PC-3 (cell line): ENCODE results near the gene LBHD2. TPM values are rescaled to one million over a fixed set of nuclear protein-coding genes. Genes with fewer than 3 reads are reported as not detected.
A peak's percentile ranks its signal among the peaks of the same experiment; 100 is the strongest.

Experiments
- ATAC-seq: fragments of 200-7000 bp; cut with Tn5 transposase; 2 replicates; pipeline ENCODE4 v1.9.1; 2020; ENCODE audit warnings: mild to moderate bottlenecking, moderate library complexity
- BruUV-seq: library from RNA; stranded (reverse); fragments of 400-500 nt; replicated peaks from 2 replicates; lab custom pipeline; 2021; lab: Mats Ljungman, UMichigan
- CTCF ChIA-PET: fragments of 300-600 bp; sonication (Branson Sonifier 250); formaldehyde crosslinking; loops from one replicate; lab custom pipeline; 2022; ENCODE audit warnings: antibody characterized with exemption; lab: Charles Lee
- POLR2A ChIA-PET: fragments of 300-600 bp; sonication (Branson Sonifier 250); formaldehyde crosslinking; loops from one replicate; lab custom pipeline; 2022; ENCODE audit warnings: antibody characterized with exemption; ENCODE audit not compliant: unreplicated experiment; lab: Charles Lee
- DNase-seq: peaks from one replicate; pipeline ENCODE4 v3.0.0-alpha.2; 2015
- H2AFZ ChIP-seq: fragments of 300-600 bp; sonication (generic); 2 replicates; pipeline ENCODE4 v1.6.0; 2016; ENCODE audit warnings: antibody characterized with exemption, low read length
- H3F3A ChIP-seq: fragments of 300-600 bp; sonication (generic); one replicate; pipeline ENCODE4 v1.6.0; 2017; ENCODE audit warnings: antibody characterized with exemption, low read length, control low read depth, mild to moderate bottlenecking; ENCODE audit not compliant: unreplicated experiment
- H3K27ac ChIP-seq: fragments of 300-600 bp; sonication (generic); 2 replicates; pipeline ENCODE4 v1.5.1; 2016; ENCODE audit warnings: mild to moderate bottlenecking, low read length
- H3K27me3 ChIP-seq: fragments of 300-600 bp; sonication (generic); 2 replicates; pipeline ENCODE4 v1.6.1; 2016; ENCODE audit warnings: low read length, mixed read lengths
- H3K36me3 ChIP-seq: fragments of 300-600 bp; sonication (generic); 2 replicates; pipeline ENCODE4 v1.6.1; 2016; ENCODE audit warnings: low read depth, mixed run types, low read length, mixed read lengths
- H3K4me1 ChIP-seq: fragments of 300-600 bp; sonication (generic); 2 replicates; pipeline ENCODE4 v1.5.1; 2016; ENCODE audit warnings: low read length; ENCODE audit not compliant: insufficient read depth
- H3K4me2 ChIP-seq: fragments of 300-600 bp; sonication (generic); 2 replicates; pipeline ENCODE4 v1.6.0; 2016; ENCODE audit warnings: low read length
- H3K4me3 ChIP-seq: fragments of 300-600 bp; sonication (generic); 2 replicates; pipeline ENCODE4 v1.5.1; 2016; ENCODE audit warnings: mild to moderate bottlenecking, low read length, mixed read lengths
- H3K79me2 ChIP-seq: fragments of 300-600 bp; sonication (generic); 2 replicates; pipeline ENCODE4 v1.6.1; 2017; ENCODE audit warnings: low read length, mixed read lengths
- H3K9ac ChIP-seq: fragments of 300-600 bp; sonication (generic); 2 replicates; pipeline ENCODE4 v1.6.0; 2016; ENCODE audit warnings: mild to moderate bottlenecking, low read length
- H3K9me2 ChIP-seq: fragments of 300-600 bp; sonication (generic); replicated peaks from 2 replicates; pipeline ENCODE4 v1.6.1; 2016; ENCODE audit warnings: mixed run types, low read length, mixed read lengths
- H3K9me3 ChIP-seq: fragments of 300-600 bp; sonication (generic); 2 replicates; pipeline ENCODE4 v1.6.1; 2016; ENCODE audit warnings: low read length, mixed read lengths
- H4K20me1 ChIP-seq: fragments of 300-600 bp; sonication (generic); 2 replicates; pipeline ENCODE4 v1.6.1; 2016; ENCODE audit warnings: low read length, mixed read lengths
- CTCF ChIP-seq: fragments of 300-600 bp; sonication (generic); conservative IDR thresholded peaks from 2 replicates; pipeline ENCODE4 v1.5.1; 2017; ENCODE audit warnings: antibody characterized with exemption, low read depth, mild to moderate bottlenecking, low read length
- EZH2 ChIP-seq: fragments of 300-600 bp; sonication (generic); IDR thresholded peaks from one replicate; pipeline ENCODE4 v1.6.1; 2017; ENCODE audit warnings: antibody characterized with exemption, mild to moderate bottlenecking, low read length; ENCODE audit not compliant: unreplicated experiment
- EZH2phosphoT487 ChIP-seq: fragments of 300-600 bp; sonication (generic); IDR thresholded peaks from 2 replicates; pipeline ENCODE4 v1.6.1; 2018; ENCODE audit warnings: mild to moderate bottlenecking, antibody characterized with exemption, low read length, borderline replicate concordance
- intact Hi-C: fragments of 100-400 bp; cut with micrococcal nuclease; formaldehyde crosslinking; loops from 2 replicates; pipeline ENCODE4 v1.9.0; 2023
- total RNA-seq: library from RNA; depleted of rRNA; stranded (reverse); fragments of >200 nt; gene quantifications from 2 replicates; pipeline ENCODE4 v1.2.3, GENCODE V29; 2014

Gene LBHD2
- total RNA-seq, 1 experiment from 2014 or later: not detected

GRCh38 chr14:103135333-103136260 lies 51.6 kb downstream of the LBHD2 start:
- peak overlapping the region; percentile 96; the same call in 1 of the 2 replicates for H3K27ac ChIP-seq
- ChIA-PET CTCF (no interaction called here), POLR2A (no interaction called here)
- no peak for ATAC-seq
- H3K9ac ChIP-seq: no peak overlapping the region
- no peaks in the 10 kb centered on the region for H3K27me3 ChIP-seq
- H3K79me2 ChIP-seq: no peaks in the 10 kb centered on the region
- H4K20me1 ChIP-seq: no peaks in the 10 kb centered on the region
- H3K4me2 ChIP-seq: no peak overlapping the region
- TF ChIP-seq EZH2phosphoT487: no peak
- no peak for TF ChIP-seq EZH2
- no peak for TF ChIP-seq CTCF
- H3K4me3 ChIP-seq: no peak overlapping the region
- H2AFZ ChIP-seq: no peak overlapping the region
- H3F3A ChIP-seq: no peaks in the 10 kb centered on the region
- H3K9me3 ChIP-seq: no peaks in the 10 kb centered on the region
- BruUV-seq: no TSS peak
- H3K36me3 ChIP-seq: peaks cover 24% of the 10 kb centered on the region
- no peaks in the 10 kb centered on the region for H3K9me2 ChIP-seq
- DNase-seq: no peak
- intact Hi-C loops: no loop called here
- H3K4me1 ChIP-seq: peaks cover 26% of the 10 kb centered on the region

GRCh38 chr14:103136388-103137271 lies 52.6 kb downstream of the LBHD2 start:
- H2AFZ ChIP-seq: peak overlapping the region; percentile 57; the same call in 1 of the 2 replicates
- peaks cover 24% of the 10 kb centered on the region for H3K36me3 ChIP-seq
- H3K4me2 ChIP-seq: peak overlapping the region; percentile 80
- ATAC-seq (peak; percentile 87), DNase-seq (peak; percentile 84)
- POLR2A ChIA-PET: no interaction called here
- no peaks in the 10 kb centered on the region for H3K27me3 ChIP-seq
- no peaks in the 10 kb centered on the region for H3K79me2 ChIP-seq
- H3K9ac ChIP-seq: peak overlapping the region; percentile 70
- no peaks in the 10 kb centered on the region for H4K20me1 ChIP-seq
- H3K27ac ChIP-seq: peak overlapping the region; percentile 96
- H3K9me2 ChIP-seq: no peaks in the 10 kb centered on the region
- H3K4me1 ChIP-seq: peaks cover 20% of the 10 kb centered on the region
- intact Hi-C loops: no loop called here
- BruUV-seq: TSS peak; percentile 36
- H3K4me3 ChIP-seq: peak overlapping the region; percentile 20; the same call in 1 of the 2 replicates
- CTCF ChIA-PET: interaction anchor here (0.9 kb wide), 1 partner anchor 31 kb away, joined by 3 read pairs; no protein-coding TSS in a partner anchor
- TF ChIP-seq CTCF: no peak
- TF ChIP-seq EZH2: no peak
- no peak for TF ChIP-seq EZH2phosphoT487
- no peaks in the 10 kb centered on the region for H3K9me3 ChIP-seq
- no peaks in the 10 kb centered on the region for H3F3A ChIP-seq
